HG03342 (cell line): ENCODE data around the gene PKD1.
"Not testable (repeated sequence)": the region's sequence is repeated elsewhere in the genome, so short reads cannot be mapped to it uniquely, and the experiment has no call there.

Source experiments
- ATAC-seq: cut with Tn5 transposase; IDR thresholded peaks from one replicate; pipeline ENCODE4 v1.9.1; 2021; ENCODE audit warnings: mild to moderate bottlenecking, moderate library complexity; ENCODE audit not compliant: unreplicated experiment

The PKD1 gene

DNA sequence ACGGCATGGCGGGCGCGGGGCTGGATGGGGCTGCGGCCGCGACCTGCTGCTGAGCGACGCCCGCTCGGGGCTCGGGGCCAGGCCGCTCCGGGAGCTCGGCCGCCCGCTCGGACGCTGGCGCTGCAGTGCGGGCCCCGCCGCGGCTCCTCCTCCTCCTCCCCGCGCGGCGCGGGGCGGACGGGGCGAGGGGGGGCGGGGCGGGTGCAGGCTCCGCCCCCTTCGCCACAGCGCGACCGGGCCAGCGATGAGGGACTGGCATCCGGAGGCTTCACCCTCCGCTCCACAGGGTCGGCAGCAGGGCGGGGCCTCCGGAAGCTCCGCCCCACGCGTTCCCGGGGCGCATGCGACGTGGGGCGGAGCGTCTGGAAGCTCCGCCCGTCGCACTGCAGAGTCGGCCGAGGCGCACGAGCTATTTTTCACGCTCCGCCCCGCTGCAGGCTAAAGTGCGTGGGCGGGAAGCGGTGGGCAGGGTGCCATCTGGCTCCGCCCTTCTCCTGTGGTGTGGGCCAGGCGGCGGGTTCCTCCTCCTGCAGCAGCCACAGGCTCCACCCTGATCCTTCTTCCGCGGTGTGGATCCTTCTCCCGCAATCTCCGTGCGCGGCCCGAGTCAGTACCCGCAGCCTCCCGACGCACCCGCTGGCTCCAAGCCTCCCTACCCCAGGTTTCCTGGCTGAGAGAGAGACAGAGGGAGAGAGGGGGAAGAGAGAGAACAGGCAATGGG lies at the start of gene PKD1:
Gene PKD1 (minus strand): TSS at position 129 of the 721 bp plus-strand sequence. CDS start 209 bp downstream, outside the sequence.
- not testable (repeated sequence) for ATAC-seq

DNA sequence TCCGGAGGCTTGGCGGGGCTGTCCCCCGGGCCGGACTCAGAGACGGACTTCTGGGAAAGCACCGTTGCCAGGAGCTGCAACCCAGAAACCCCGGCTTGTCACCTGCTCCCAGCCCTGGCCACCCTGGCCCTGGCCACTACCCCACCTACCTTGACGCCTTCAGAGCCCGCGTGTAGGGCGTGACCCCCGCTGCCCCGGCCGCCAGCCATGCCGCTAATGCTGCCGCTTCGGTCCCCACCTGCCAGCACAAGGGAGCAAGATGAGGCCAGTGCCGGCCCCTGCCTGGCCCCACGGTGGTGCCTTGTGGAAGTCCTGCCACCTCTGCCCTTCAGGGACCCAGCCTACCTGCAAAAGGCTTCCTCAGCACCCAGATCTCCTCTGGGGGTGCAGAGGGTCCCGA lies 49.3 kb upstream of the PKD1 start:
- no peak for ATAC-seq

DNA sequence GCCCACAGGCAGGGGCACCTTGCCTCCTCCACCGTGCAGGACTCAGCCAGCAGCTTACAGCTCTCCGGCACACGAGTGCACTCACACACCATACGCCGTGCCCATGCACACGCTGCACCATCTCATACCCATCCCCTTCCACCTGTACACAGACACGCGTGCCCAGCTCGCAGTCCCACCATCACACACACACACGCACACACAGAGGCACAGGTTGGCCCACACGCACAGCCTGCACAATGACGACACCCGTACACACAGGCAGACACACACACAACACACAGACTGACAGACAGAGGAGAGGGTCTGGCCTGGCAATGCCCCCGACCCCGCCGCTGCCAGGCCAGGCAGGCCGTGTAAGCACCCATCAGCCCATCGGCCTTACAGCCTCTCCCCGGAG lies 48.6 kb upstream of the PKD1 start:
- no peak for ATAC-seq

DNA sequence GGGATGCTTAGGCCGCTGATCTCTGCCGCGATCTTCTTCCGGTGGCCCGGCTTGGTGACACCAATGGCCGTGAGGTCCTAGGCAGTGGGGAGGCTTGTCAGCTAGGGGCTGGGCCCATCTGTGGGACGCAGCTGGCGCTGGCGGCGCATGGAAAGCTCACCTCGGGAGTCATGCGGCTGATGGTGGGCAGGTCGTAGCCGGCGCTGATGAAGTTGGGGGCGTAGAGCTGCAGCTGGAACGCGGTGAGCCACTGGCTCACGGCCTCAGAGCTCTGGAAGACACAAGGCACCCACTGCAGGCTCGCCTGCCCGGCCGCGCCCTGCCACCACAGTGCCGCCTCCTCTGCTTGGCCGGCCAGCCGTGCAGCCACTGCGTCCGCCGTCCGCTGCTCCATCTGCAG lies 48.0 kb upstream of the PKD1 start:
- no peak for ATAC-seq

DNA sequence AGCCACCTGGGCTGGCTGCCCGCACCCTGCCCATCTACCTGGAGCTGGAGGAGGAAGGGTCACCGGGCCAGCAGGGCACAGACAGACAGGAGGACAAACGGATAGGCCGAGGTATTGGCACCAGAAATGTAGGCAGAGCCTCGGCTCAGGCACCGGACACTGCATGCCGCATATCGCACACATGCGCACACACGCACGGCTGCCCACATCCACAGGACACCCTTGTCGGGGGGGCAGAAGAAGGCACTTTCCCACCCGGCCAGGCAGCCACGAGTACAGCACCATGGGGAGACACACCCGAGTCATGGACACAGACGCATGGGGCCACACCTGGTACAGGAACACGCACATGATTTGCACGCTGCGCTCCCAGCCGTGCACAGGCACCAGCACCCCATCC lies 46.3 kb upstream of the PKD1 start:
- no peak for ATAC-seq

DNA sequence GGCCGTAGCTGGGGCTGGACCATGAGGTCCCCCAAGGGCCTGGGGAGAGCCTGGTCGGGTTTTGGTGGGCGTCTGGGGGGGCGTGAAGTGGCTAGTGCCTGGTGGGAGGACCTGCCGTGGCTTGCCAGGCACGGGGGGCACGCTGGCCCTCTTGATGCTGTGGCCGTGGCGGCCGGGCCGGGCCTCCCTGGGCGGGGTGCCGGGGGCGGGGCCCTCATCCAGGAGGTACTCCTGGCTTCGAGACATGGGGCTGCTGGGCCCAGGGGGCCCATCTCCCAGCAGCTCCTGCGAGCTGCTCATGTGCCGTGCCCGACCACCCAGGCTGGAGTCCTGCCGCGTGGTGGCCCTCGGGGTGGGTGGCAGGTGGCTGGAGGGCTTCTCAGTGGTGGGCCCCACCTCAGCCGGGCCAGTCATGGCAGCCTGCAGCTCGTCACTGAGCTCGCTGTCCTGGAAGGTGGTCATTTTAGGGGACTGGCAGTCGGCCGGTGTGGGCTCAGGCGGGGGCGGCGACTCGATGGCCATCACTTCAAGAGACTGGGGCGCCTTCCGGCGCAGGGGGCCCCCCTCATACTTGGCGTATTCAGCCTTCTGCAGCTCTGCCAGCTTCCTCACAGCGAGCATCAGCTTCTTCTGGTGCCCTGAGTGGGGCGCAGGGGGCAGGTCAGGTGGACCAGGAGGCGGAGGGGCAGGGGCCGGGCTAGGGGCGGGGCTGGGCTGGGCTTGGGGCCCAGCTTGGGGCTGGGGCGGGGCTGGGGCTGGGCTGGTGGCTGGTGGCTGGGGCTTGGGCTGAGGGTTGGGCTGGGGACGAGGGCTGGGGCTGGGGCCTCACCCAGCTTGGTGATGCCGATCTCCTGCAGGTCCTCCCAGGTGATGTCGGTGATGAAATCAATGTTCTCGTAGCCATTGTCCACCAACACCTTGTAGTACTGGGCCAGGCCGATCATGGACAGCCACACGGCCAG lies 45.5 kb upstream of the PKD1 start:
- ATAC-seq: no peak

DNA sequence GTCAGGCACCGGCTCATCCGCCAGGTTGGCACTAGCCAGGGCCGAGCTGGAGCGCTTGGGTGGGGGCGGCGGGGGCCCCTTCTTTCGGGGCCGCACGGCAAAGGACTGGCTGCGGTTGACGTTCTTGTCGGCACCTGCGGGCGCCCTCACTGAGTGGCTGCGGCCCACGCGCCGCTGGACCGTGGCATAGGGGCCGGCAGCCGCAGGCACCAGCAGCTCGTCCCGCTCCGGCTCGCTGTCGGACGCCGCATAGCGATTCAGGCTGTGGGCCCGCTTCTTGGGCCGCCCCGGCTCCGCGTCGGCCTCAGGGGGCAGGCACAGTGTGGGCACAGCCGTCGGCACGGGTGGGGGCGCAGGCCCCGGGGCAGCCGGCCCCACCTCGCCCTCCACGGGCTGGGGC lies 44.8 kb upstream of the PKD1 start:
- no peak for ATAC-seq

DNA sequence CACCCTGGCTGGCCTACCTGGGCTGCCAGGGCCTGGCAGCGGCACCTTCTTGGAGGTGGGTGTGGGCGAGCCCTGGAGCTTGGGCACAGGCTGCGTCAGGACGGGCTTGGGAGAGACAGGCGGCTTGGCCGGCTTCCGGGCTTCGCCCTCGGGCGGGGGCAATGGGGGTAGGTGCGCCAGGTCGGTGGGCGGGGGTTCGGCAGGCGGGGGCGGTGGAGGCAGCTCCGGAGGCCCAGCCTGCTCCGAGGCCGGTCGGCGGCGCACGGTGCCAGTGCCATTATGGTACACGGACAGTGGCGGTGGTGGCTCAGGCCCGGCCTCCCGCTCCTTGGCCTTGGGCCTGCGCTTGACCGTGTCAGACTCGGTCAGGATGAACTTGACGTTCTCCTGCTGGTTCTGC lies 43.9 kb upstream of the PKD1 start:
- no peak for ATAC-seq

DNA sequence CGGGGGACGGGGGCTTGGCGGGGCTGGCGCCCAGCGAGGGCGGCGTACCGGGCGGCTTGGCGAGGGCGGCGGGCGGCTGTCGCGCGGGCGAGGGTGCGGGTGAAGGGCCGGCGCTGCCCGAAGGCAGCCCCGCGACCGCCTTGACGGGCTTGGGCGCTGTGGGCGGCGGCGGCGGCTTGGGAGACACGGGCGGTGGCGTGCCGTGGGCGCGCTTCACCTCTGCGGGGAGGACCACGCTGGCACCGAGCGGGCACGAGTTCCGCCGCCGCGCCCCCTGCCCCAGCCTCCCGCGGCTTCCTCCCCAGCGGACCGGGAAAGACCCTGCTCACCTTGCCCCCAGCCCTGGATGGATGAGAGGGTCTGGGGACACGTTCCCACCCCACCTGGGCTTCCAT lies 43.4 kb upstream of the PKD1 start:
- ATAC-seq: no peak

DNA sequence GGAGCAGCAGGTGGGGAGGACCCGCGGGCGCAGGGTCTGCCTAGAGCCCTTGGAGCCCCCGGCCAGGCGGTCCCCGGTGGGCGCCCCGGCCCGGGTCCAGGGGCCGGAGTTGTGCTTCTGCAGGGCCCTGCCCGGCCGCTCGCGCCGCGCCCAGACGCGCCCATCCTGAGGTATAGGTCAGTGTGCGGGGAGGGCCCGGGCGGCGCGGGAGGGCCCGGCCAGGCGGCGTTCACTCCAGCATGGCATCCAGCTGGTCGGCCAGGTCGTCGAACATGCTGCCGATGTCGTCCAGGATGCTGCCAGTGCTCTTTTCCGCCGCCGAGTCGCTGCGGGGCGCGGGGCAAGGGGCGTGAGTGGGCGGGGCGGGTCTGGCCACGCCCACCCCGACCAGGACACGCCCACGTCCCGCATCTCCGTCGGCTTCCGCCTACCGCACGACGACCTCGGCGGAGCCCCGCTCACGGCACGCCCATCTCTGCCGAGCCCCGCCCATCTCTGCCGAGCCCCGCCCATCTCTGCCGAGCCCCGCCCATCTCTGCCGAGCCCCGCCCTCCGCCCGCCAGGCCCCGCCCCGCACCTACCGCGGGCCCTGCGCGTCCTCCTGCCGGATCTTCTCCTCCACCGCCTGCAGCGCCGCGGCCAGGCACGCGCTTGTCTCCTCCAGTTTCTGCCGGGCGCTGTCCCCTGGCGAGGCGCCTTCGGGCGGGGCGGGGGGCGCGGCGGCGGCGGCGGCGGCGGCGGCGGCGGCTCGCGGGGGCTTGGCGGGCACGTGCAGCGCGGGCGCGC lies 42.8 kb upstream of the PKD1 start:
- no peak for ATAC-seq

DNA sequence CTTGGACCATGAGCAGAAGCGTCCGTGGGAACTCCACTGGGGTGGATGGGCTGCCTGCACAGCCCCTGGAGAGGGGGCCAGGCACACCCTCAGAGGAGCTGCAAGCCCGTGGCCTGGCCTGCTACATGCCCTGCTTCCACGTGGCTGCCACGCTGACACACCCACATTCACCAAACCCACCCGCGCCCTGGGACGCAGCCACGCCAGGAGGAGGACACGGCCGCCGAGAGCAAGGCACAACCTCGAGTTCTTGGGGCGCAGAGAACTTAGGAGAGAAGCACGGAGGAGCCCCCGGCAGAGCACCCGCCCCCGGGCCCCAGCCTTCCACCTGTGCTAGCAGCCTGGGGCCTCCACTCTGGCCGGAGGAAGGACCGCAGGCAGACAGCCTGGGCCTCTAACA lies 41.9 kb upstream of the PKD1 start:
- ATAC-seq: no peak

DNA sequence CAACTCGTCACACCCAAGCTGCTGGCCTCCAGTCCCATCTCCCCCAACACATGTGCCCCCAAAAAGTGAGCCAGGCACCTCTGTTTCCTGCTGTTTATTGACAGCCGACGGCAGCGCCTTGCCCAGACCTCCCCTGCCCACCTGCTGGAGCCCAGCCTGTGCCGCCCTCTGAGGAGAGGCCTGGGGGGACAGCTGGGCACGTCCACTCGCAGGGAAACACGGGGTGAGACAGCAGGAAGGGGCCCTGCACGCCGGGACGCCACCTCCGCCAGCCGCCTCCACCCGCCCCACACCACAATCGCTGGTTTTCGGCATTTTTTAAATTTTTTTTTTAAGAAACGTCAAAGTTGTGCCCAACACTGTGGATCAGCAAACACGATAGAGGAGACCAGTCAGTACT lies 41.4 kb upstream of the PKD1 start:
- no peak for ATAC-seq

DNA sequence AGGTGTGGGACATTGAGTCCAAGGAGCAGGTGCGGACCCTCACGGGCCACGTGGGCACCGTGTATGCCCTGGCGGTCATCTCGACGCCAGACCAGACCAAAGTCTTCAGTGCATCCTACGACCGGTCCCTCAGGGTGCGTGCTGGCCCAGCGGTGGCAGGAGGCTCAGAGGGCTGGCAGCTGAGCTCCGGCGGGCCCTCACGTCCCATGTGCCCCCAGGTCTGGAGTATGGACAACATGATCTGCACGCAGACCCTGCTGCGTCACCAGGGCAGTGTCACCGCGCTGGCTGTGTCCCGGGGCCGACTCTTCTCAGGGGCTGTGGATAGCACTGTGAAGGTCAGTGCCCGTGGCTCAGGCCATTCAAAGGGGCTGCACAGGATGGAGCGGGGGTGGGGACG lies 40.3 kb upstream of the PKD1 start:
- ATAC-seq: no peak

DNA sequence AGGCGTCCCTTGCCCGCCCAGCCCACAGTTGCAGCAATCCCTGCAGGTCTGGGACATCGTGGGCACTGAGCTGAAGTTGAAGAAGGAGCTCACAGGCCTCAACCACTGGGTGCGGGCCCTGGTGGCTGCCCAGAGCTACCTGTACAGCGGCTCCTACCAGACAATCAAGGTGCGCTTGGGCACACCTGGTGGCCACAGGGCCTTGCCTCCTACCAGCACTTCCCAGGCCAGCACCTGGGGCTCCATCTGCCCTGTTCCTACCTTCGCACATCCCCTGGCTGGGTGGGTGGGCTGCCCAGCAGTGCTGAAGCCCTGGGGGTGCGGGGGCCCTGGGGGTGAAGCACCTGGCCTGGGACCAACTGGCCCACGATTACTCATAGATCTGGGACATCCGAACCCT lies 39.8 kb upstream of the PKD1 start:
- ATAC-seq: no peak

DNA sequence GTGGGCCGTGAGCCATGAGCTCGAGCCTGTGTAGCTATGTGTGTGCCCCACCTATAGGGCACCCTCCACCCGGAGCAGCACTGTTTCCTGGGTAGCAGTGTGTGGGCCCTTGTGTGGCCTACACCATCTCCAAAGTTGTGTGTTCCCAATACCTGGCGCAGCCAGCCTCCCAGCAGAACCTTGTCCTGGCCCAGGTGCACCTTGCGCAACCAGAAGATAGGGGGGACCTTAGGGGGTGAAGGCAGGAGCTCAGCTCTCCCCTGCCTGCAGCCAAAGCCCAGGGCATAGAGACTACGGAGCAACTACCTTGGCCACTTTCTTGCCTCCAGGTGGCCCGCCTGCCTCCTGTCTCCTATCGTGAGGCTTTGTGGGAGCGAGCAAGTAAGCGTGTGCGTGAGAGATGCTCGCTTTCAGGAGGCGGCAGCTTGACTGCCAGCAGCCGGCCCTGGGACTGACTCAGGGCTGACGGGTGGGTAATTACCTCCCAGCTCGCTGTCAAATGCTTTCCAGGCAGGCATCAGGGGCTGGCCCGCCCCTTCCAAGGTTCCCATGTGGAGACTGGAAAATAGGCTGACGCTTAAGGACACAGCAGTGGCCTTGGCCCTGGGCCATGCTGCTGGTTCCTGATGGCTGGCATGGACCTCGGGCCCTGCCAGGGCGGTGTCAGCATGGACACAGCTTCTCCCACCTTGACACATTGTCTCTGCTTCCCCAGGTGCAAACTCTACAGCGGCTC lies 38.9 kb upstream of the PKD1 start:
- no peak for ATAC-seq

DNA sequence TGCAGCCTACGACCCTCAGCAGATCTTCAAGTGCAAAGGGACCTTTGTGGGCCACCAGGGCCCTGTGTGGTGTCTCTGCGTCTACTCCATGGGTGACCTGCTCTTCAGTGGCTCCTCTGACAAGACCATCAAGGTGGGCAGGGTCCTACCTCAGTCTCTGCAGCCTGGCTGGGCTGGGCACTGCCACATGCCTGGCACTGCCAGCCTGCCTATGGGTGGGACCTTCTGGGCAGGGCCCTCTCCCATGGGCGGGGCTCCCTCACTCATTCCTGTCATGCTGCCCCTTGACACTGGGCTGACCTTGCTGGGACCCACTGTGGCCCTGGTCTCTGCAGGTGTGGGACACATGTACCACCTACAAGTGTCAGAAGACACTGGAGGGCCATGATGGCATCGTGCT lies 38.2 kb upstream of the PKD1 start:
- no peak for ATAC-seq

DNA sequence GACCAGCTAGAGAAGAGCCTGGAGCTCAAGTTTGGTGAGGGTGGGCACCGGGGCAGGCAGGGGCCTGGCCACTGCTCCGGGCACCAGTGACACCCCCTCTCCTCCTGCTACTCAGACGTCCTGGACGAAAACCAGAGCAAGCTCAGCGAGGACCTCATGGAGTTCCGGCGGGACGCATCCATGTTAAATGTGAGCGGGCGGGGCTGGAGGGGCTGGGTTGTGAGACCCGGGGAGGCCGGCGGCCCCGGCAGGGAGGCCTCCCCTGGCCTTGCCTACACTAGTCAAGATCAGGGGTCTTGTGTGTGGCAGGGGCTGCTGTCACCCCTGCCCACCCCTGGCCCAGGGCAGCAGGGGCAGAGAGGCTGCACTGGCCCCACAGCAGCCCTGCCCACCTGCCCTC lies 37.7 kb upstream of the PKD1 start:
- ATAC-seq: no peak

DNA sequence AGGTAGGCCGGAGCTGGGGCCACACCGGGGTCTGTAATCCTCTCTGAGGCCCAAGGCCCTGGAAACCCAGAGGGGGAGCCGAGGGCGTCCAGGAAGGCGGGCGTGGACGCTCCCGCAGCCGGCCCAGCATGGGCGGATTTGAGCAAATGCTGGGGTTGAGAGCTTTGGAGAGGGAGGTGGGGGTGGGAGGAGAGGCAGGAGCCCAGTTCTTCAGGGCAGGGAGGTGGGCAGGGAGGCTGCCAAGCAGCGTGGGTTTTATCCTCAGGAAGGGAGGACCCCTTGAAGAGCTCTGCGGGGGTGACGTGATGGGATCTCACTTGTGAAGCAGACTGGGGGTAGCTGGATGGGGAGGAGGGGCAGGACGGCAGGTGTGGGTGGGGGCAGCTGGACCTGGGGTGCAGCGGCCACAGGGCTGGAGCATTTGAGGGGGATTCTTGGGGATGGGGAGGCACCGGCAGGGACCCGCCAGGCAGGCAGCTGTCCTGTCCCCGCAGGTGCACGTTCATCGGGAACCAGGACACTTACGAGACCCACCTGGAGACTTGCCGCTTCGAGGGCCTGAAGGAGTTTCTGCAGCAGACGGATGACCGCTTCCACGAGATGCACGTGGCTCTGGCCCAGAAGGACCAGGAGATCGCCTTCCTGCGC lies 37.1 kb upstream of the PKD1 start:
- no peak for ATAC-seq

DNA sequence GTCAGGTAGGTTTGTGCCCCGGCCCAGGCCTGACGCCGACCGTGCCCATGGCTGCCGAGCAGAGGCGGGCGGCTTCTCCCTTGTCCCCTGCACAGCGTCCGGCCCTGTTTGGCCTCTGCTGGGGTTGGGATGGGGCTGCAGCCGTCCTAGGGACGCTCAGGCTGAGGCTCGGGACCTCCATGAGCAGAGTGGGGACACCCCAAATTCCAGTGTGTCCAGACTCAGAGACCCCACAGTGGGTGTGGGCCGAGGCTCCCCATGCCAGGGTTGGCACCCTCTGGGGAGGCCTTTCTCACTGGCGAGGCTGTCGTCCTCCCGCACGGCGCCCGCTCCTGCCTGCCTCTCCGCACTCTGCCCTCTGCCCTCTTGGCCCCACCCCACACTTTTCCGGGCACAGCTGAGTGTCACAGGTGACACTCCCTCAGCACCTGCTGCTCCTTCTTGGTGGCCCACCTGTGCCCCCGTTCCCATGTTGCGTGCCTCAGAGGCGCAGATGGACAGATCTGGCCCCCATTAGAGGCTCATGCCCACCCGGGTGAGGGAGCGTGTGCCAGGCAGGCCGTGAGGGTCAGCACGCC lies 36.0 kb upstream of the PKD1 start:
- no peak for ATAC-seq
